ENCODE measurements around the gene SGCA. TPM values are rescaled to one million over a fixed set of nuclear protein-coding genes. Genes with fewer than 3 reads are reported as not detected.

SGCA gene
- total RNA-seq, 4 donors from 2014 or later = 1.8 to 7.8 (median 4.9) TPM

DNA sequence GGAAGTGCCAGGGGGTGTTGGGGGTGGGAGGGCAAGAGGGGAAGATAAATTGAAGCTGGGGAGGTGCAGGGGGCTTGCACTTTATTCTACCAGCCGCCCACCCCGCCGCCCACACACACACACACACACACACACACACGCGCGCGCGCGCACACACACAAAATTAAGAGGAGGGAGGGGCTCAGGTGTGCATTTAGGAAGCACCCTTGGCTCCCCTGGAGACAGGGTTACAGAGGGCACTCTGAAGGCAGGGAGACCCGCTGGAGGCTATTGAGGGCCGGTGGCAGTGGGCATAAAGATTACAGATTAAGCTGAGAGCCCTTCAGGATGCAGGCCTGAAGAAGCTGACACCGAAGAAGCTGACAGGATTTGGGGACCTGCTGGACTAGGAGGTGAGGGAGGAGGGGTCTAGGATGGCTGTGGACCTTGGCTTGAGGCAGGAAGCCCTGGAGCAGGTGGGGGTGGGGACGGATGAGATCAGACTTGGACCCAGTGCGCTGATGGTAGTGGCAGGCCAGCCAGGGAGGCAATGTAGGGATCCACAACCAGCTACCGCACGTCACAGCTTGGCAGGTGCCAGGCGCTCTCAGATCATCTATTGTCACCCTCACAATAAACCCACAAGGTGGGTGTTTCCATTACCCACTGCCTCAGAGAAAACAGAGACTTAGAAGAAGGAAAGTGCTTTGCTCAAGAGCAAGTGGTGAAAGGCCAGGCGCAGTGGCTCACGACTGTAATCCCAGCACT lies 35.1 kb upstream of the SGCA start:
- peak overlapping the region in 1 of 4 donors; percentile 55 for H3K4me3 ChIP-seq
- peaks cover 0 to 48% (median 20%) of the 10 kb centered on the region in 4 donors for H3K4me1 ChIP-seq
- WGBS, 2 donors = 56 to 66% methylated on average over 19 of the region's 19 CpGs

DNA sequence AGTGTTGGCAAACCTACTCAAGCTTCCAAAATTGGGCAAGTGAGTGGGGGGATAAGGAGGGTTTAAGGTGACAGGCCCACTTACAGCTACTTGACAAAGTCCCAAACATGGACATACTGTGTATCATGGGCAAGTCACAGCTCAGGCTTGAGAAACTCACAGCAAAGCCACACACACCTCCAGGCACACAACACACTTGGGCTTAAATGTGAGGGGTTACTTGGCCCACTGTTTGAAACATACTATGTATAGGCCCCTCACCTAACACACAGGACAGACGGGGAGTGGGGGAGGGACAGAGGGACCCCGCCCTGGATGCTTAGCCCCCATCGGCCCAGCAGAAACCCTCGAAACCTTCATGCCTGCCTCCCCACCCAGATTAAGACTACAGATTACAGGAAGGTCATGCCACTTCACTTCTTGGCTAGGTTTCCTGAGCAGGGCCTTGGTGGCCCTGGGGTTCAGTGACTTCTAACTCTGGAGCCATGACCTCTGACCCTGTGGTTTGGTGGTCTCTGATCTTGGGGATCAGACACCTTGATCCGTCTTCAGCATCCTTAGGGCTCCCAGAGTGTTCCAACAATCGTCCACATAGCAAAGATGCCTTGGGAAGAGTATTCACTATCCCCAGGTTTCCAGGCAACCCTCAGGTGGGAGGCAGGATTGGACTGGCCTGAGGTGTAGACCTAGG lies 33.6 kb upstream of the SGCA start:
- WGBS, 2 donors = 85 to 90% methylated on average over 6 of the region's 6 CpGs
- TF ChIP-seq EP300 (IDR thresholded peaks at IDR 0.05) (no peak), POLR2A (IDR thresholded peaks at IDR 0.05) (no peak)
- Histone ChIP-seq H3K27ac (no peak overlapping the region), H3K9me3 (no peaks in the 10 kb centered on the region), H3K4me3 (no peak overlapping the region), H3K36me3 (peaks cover 0 to 33% (median 7%) of the 10 kb centered on the region in 3 donors), H3K4me1 (peaks cover 0 to 48% (median 20%) of the 10 kb centered on the region in 4 donors), H3K27me3 (peaks cover 0 to 36% of the 10 kb centered on the region in 2 donors)
- no peak for DNase-seq (ENCODE audit: low spot score in 2 of 2)

More for the DNA sequence above, 35.1 kb upstream of the SGCA start:
- TF ChIP-seq, protein P1, sequence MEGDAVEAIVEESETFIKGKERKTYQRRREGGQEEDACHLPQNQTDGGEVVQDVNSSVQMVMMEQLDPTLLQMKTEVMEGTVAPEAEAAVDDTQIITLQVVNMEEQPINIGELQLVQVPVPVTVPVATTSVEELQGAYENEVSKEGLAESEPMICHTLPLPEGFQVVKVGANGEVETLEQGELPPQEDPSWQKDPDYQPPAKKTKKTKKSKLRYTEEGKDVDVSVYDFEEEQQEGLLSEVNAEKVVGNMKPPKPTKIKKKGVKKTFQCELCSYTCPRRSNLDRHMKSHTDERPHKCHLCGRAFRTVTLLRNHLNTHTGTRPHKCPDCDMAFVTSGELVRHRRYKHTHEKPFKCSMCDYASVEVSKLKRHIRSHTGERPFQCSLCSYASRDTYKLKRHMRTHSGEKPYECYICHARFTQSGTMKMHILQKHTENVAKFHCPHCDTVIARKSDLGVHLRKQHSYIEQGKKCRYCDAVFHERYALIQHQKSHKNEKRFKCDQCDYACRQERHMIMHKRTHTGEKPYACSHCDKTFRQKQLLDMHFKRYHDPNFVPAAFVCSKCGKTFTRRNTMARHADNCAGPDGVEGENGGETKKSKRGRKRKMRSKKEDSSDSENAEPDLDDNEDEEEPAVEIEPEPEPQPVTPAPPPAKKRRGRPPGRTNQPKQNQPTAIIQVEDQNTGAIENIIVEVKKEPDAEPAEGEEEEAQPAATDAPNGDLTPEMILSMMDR (IDR thresholded peaks at IDR 0.05) = no peak
- TF ChIP-seq EP300 (IDR thresholded peaks at IDR 0.05) (no peak), POLR2A (IDR thresholded peaks at IDR 0.05) (no peak)
- peaks cover 0 to 41% of the 10 kb centered on the region in 2 donors for H3K27me3 ChIP-seq
- H3K27ac ChIP-seq = no peak overlapping the region
- DNase-seq (ENCODE audit: low spot score in 2 of 2) = no peak
- peaks cover 0 to 18% (median 5%) of the 10 kb centered on the region in 3 donors for H3K36me3 ChIP-seq
- H3K9me3 ChIP-seq = no peaks in the 10 kb centered on the region

DNA sequence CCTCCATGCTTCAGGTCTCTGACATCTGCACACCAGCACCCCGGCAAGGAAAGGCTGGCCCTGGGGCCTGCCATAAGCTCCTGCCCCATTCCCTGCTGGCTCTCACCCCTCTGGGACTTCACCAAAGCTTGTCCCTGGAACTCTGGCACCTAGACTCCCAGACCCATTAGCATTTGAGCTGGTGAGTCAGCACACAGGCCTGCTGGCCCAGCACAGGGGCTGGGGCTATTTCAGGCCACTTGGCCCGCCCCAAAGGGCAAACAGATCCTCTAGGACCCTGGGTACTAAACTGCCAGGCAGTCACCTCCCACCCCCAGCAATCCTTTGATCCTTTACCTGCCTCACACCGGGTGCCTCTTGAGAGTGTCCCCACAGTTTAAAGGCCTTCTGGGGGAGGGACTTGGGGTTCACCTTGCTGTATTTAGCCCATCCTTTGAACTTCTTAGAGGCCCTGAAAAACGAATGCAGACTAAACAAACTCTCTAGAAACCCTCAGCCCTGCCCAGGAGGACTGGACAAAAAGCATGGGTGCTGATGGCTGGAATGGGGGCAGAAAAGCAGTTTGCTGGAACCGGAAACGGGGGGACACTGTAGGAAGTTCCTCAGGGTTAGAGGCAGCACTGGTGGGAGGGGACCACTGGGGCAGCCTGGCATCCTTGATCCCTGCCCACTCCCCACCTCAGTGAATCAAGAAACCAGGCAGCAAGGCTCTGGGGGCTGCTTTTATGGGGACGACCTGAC lies 32.6 kb upstream of the SGCA start:
- WGBS, 2 donors = 37 to 51% methylated on average over 7 of the region's 7 CpGs
- TF ChIP-seq, protein P1 (IDR thresholded peaks at IDR 0.05) = no peak
- TF ChIP-seq POLR2A (IDR thresholded peaks at IDR 0.05) (no peak), EP300 (IDR thresholded peaks at IDR 0.05) (no peak)
- DNase-seq (ENCODE audit: low spot score in 2 of 2) = no peak
- Histone ChIP-seq H3K4me1 (peaks cover 0 to 43% (median 18%) of the 10 kb centered on the region in 4 donors), H3K4me3 (no peak overlapping the region), H3K27ac (peak overlapping the region in 1 of 4 donors; percentile 8), H3K9me3 (no peaks in the 10 kb centered on the region), H3K36me3 (peaks cover 0 to 43% (median 13%) of the 10 kb centered on the region in 3 donors), H3K27me3 (peaks cover 0 to 27% of the 10 kb centered on the region in 2 donors)

DNA sequence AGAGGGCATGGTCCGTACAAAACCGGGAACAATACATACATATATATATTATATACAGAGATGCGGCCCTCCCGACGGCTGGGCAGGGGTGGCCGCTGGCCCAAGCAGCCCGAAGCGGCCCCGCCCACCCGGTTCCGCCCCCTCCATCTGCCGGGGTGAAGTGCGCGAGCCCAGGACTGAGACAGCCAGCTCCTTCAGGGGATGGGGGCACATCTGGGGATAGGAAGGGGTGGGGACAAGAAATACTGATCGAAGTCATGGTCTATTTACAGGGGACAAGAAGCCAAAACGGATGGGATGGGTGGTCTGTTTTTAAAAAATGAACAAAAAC lies 32.1 kb upstream of the SGCA start:
- Histone ChIP-seq H3K9me3 (no peaks in the 10 kb centered on the region), H3K4me1 (peaks cover 0 to 37% (median 15%) of the 10 kb centered on the region in 4 donors), H3K36me3 (peaks cover 0 to 48% (median 18%) of the 10 kb centered on the region in 3 donors), H3K27me3 (peaks cover 0 to 21% of the 10 kb centered on the region in 2 donors), H3K4me3 (no peak overlapping the region), H3K27ac (no peak overlapping the region)
- no peak for DNase-seq (ENCODE audit: low spot score in 2 of 2)
- WGBS, 2 donors = 17 to 18% methylated on average over 16 of the region's 16 CpGs
- TF ChIP-seq POLR2A (IDR thresholded peaks at IDR 0.05) (no peak), EP300 (IDR thresholded peaks at IDR 0.05) (no peak)
- TF ChIP-seq, protein P1 (IDR thresholded peaks at IDR 0.05) = no peak

DNA sequence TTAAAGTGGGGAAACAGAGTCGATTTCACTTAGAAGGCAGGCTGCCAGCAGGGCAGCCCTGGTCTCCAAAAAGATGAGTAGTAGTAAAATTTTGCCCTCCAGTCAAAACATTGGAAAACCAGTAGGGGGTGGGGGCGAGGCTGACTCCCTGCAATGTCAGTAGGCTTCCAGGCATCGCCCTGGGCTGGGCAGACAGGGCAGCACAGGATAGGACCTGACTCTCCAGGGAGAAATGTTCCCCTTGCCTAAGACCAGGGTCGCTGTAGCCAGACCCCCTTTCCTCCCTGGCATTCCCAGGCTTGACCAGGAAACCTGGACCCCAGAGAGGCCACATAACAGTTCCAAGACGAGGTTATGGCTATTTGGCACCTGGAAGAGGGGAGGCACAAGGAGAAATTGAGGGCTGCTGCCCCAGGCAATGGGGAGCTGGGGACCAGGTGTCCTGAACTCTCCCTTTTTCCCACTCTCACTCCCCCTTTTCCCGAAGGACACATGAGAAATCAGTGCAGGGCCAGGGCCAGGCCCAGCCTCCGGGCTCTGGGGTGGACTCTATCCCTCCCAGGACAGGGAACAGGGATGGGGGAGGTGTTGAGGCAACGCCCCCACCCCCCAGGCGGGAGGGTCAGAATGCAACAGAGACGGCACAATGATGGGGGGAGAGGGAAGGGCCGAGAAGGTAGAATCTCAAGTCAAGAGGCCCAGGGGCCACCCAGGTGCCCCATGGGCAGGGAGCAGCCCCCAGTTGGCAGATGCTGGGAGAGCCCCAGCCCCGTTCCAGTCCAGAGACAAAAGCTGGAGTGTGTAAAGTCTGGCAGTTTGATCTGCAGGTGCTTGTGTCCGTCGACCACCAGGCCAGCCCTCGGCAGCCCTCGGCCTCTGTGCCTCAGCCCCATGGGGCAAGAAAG lies 31.3 kb upstream of the SGCA start:
- no peak for TF ChIP-seq POLR2A (IDR thresholded peaks at IDR 0.05)
- no peak for TF ChIP-seq EP300 (IDR thresholded peaks at IDR 0.05)
- TF ChIP-seq, protein P1 (IDR thresholded peaks at IDR 0.05) = no peak
- Histone ChIP-seq H3K4me3 (no peak overlapping the region), H3K36me3 (peaks cover 0 to 55% (median 25%) of the 10 kb centered on the region in 3 donors), H3K27me3 (peaks cover 0 to 14% of the 10 kb centered on the region in 2 donors), H3K4me1 (peaks cover 0 to 30% (median 7%) of the 10 kb centered on the region in 4 donors), H3K27ac (no peak overlapping the region), H3K9me3 (no peaks in the 10 kb centered on the region)
- 60 to 64% methylated on average over 16 of the region's 16 CpGs for WGBS, 2 donors
- DNase-seq (ENCODE audit: low spot score in 2 of 2) = no peak

Data from tibial nerve (tissue), 4 donors.